ENCODE data around the gene KLF4.

DNA sequence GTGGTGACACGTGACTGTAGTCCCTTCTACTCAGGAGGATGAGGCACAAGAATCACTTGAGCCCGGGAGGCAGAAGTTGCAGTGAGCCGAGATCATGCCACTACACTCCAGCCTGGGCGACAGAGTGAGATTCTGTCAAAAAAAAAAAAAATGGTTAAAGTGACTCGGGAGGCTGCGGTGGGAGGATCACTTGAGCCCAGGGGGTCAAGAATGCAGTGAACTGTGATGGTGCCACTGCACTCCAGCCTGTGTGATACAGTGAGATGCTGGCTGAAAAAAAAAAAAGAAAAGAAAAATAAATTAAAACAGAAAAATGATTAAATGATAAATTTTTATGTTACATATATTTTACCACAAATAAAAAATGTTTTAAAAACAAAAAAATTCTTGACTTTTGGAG lies 51.9 kb downstream of the KLF4 start:
- TF ChIP-seq, protein P1, sequence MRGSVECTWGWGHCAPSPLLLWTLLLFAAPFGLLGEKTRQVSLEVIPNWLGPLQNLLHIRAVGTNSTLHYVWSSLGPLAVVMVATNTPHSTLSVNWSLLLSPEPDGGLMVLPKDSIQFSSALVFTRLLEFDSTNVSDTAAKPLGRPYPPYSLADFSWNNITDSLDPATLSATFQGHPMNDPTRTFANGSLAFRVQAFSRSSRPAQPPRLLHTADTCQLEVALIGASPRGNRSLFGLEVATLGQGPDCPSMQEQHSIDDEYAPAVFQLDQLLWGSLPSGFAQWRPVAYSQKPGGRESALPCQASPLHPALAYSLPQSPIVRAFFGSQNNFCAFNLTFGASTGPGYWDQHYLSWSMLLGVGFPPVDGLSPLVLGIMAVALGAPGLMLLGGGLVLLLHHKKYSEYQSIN (CRISPR knock-in tag; IDR thresholded peaks at IDR 0.05; ENCODE audit: borderline replicate concordance), result no peak
- TF ChIP-seq, protein P2, sequence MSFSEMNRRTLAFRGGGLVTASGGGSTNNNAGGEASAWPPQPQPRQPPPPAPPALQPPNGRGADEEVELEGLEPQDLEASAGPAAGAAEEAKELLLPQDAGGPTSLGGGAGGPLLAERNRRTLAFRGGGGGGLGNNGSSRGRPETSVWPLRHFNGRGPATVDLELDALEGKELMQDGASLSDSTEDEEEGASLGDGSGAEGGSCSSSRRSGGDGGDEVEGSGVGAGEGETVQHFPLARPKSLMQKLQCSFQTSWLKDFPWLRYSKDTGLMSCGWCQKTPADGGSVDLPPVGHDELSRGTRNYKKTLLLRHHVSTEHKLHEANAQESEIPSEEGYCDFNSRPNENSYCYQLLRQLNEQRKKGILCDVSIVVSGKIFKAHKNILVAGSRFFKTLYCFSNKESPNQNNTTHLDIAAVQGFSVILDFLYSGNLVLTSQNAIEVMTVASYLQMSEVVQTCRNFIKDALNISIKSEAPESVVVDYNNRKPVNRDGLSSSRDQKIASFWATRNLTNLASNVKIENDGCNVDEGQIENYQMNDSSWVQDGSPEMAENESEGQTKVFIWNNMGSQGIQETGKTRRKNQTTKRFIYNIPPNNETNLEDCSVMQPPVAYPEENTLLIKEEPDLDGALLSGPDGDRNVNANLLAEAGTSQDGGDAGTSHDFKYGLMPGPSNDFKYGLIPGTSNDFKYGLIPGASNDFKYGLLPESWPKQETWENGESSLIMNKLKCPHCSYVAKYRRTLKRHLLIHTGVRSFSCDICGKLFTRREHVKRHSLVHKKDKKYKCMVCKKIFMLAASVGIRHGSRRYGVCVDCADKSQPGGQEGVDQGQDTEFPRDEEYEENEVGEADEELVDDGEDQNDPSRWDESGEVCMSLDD (CRISPR knock-in tag; IDR thresholded peaks at IDR 0.05; ENCODE audit: borderline replicate concordance), result no peak
- TF ChIP-seq BRCA1 (CRISPR knock-in tag; IDR thresholded peaks at IDR 0.05) (no peak), HOXD1 (CRISPR knock-in tag; IDR thresholded peaks at IDR 0.05) (no peak), MAFF (IDR thresholded peaks at IDR 0.05; ENCODE audit: low read depth, low read length) (no peak), ZNF883 (CRISPR knock-in tag; IDR thresholded peaks at IDR 0.05; ENCODE audit: not compliant biosample characterization) (no peak)

All from HepG2 (cell line).